ENCODE results near the gene USP47.

USP47 gene

GRCh38 chr11:11975201-11976092 is 133.7 kb downstream of the USP47 start:
- FAIRE-seq = no peak

GRCh38 chr11:11976481-11977127 is 134.8 kb downstream of the USP47 start:
- no peak for DNase-seq (ENCODE audit: extremely low spot score, insufficient read length, low read depth)
- no peak for FAIRE-seq

More at GRCh38 chr11:11975201-11976092, 133.7 kb downstream of the USP47 start:
- no peak for DNase-seq (ENCODE audit: extremely low spot score, insufficient read length, low read depth)

- FAIRE-seq = no peak
- no peak for DNase-seq (ENCODE audit: extremely low spot score, insufficient read length, low read depth)
These were observed 135.6 kb downstream of the USP47 start for GRCh38 chr11:11977206-11977938.

GRCh38 chr11:11978098-11978637 is 136.4 kb downstream of the USP47 start:
- no peak for DNase-seq (ENCODE audit: extremely low spot score, insufficient read length, low read depth)
- no peak for FAIRE-seq

GRCh38 chr11:11978792-11979487 is 137.2 kb downstream of the USP47 start:
- FAIRE-seq (no peak), DNase-seq (ENCODE audit: extremely low spot score, insufficient read length, low read depth) (no peak)

GRCh38 chr11:11979488-11980117 is 137.8 kb downstream of the USP47 start:
- FAIRE-seq (no peak), DNase-seq (ENCODE audit: extremely low spot score, insufficient read length, low read depth) (no peak)

GRCh38 chr11:11980200-11980599 is 138.4 kb downstream of the USP47 start:
- no peak for DNase-seq (ENCODE audit: extremely low spot score, insufficient read length, low read depth)
- no peak for FAIRE-seq

- DNase-seq (ENCODE audit: extremely low spot score, insufficient read length, low read depth) (no peak), FAIRE-seq (no peak)
These were observed 139.1 kb downstream of the USP47 start for GRCh38 chr11:11980841-11981308.

- DNase-seq (ENCODE audit: extremely low spot score, insufficient read length, low read depth) (no peak), FAIRE-seq (no peak)
These were observed 139.6 kb downstream of the USP47 start for GRCh38 chr11:11981364-11981763.

- no peak for DNase-seq (ENCODE audit: extremely low spot score, insufficient read length, low read depth)
- FAIRE-seq = no peak
These were observed 140.1 kb downstream of the USP47 start for GRCh38 chr11:11981840-11982239.

- no peak for FAIRE-seq
- no peak for DNase-seq (ENCODE audit: extremely low spot score, insufficient read length, low read depth)
These were observed 140.7 kb downstream of the USP47 start for GRCh38 chr11:11982461-11982860.

GRCh38 chr11:11982975-11983374 is 141.2 kb downstream of the USP47 start:
- DNase-seq (ENCODE audit: extremely low spot score, insufficient read length, low read depth) = no peak
- no peak for FAIRE-seq

- DNase-seq (ENCODE audit: extremely low spot score, insufficient read length, low read depth) = no peak
- no peak for FAIRE-seq
These were observed 141.7 kb downstream of the USP47 start for GRCh38 chr11:11983427-11983826.

GRCh38 chr11:11984563-11984962 is 142.8 kb downstream of the USP47 start:
- DNase-seq (ENCODE audit: extremely low spot score, insufficient read length, low read depth) (no peak), FAIRE-seq (no peak)

GRCh38 chr11:11985016-11985715 is 143.4 kb downstream of the USP47 start:
- no peak for DNase-seq (ENCODE audit: extremely low spot score, insufficient read length, low read depth)
- FAIRE-seq = no peak

- FAIRE-seq (no peak), DNase-seq (ENCODE audit: extremely low spot score, insufficient read length, low read depth) (no peak)
These were observed 144.5 kb downstream of the USP47 start for GRCh38 chr11:11985954-11986949.

- no peak for DNase-seq (ENCODE audit: extremely low spot score, insufficient read length, low read depth)
- no peak for FAIRE-seq
These were observed 145.8 kb downstream of the USP47 start for GRCh38 chr11:11987503-11988022.
